ENCODE data around the gene SHISA7. TPM values are rescaled to one million over a fixed set of nuclear protein-coding genes. Genes with fewer than 3 reads are reported as not detected.
"Not testable (repeated sequence)": the region's sequence is repeated elsewhere in the genome, so short reads cannot be mapped to it uniquely, and the experiment has no call there.

SHISA7 gene
- total RNA-seq, 1 donor from 2014 or later: 1.2 TPM

- DNase-seq (ENCODE audit: low spot score): no peak
Observed at GRCh38 chr19:55447421-55448174, 4.5 kb upstream of the SHISA7 start.

GRCh38 chr19:55446060-55446459 is 3.0 kb upstream of the SHISA7 start:
- DNase-seq (ENCODE audit: low spot score): no peak

GRCh38 chr19:55444646-55445045 is 1.5 kb upstream of the SHISA7 start:
- DNase-seq (ENCODE audit: low spot score): no peak

GRCh38 chr19:55443824-55444480 is 852 bp upstream of the SHISA7 start:
- DNase-seq (ENCODE audit: low spot score): no peak

- no peak for DNase-seq (ENCODE audit: low spot score)
Observed at GRCh38 chr19:55442372-55442961, 633 bp downstream of the SHISA7 start.

- DNase-seq (ENCODE audit: low spot score): no peak
Observed at GRCh38 chr19:55441692-55442321, 1.3 kb downstream of the SHISA7 start.

GRCh38 chr19:55441319-55441691 is 1.8 kb downstream of the SHISA7 start:
- DNase-seq (ENCODE audit: low spot score): no peak

GRCh38 chr19:55440411-55441105 is 2.5 kb downstream of the SHISA7 start:
- DNase-seq (ENCODE audit: low spot score): no peak

GRCh38 chr19:55439052-55439451 is 4.0 kb downstream of the SHISA7 start:
- DNase-seq (ENCODE audit: low spot score): no peak

GRCh38 chr19:55437410-55437809 is 5.7 kb downstream of the SHISA7 start:
- DNase-seq (ENCODE audit: low spot score): peak; percentile 62

- DNase-seq (ENCODE audit: low spot score): no peak
Observed at GRCh38 chr19:55436847-55437246, 6.3 kb downstream of the SHISA7 start.

- DNase-seq (ENCODE audit: low spot score): no peak
Observed at GRCh38 chr19:55435020-55435419, 8.1 kb downstream of the SHISA7 start.

GRCh38 chr19:55434356-55434919 is 8.7 kb downstream of the SHISA7 start:
- no peak for DNase-seq (ENCODE audit: low spot score)

- DNase-seq (ENCODE audit: low spot score): no peak
Observed at GRCh38 chr19:55433292-55433691, 9.8 kb downstream of the SHISA7 start.

GRCh38 chr19:55432241-55432959 is 10.7 kb downstream of the SHISA7 start:
- DNase-seq (ENCODE audit: low spot score): no peak

- DNase-seq (ENCODE audit: low spot score): no peak
Observed at GRCh38 chr19:55431183-55431582, 11.9 kb downstream of the SHISA7 start.

- no peak for DNase-seq (ENCODE audit: low spot score)
Observed at GRCh38 chr19:55426042-55426441, 17.1 kb downstream of the SHISA7 start.

GRCh38 chr19:55424518-55424917 is 18.6 kb downstream of the SHISA7 start:
- no peak for DNase-seq (ENCODE audit: low spot score)

GRCh38 chr19:55423225-55424005 is 19.7 kb downstream of the SHISA7 start:
- no peak for DNase-seq (ENCODE audit: low spot score)

GRCh38 chr19:55421281-55421680 is 21.8 kb downstream of the SHISA7 start:
- not testable (repeated sequence) for DNase-seq (ENCODE audit: low spot score)

Data from umbilical cord (tissue), 2 donors.